Glutamatergic neuron (in vitro differentiated cells): ENCODE measurements around the gene KCNH4. TPM values are rescaled to one million over a fixed set of nuclear protein-coding genes. Genes with fewer than 3 reads are reported as not detected.
A peak's percentile ranks its signal among the peaks of the same experiment; 100 is the strongest.

Experiments
- DNase-seq: peaks from one replicate; pipeline ENCODE4 v3.0.0; 2022
- H3K27ac Mint-ChIP-seq: one replicate; pipeline ENCODE4 v1.8.0; 2020; ENCODE audit warnings: mild to moderate bottlenecking, mixed read lengths, inconsistent platforms; ENCODE audit not compliant: unreplicated experiment
- H3K27me3 Mint-ChIP-seq: one replicate; pipeline ENCODE4 v1.8.0; 2020; ENCODE audit warnings: mild to moderate bottlenecking, moderate library complexity, mixed read lengths, inconsistent platforms; ENCODE audit not compliant: unreplicated experiment
- H3K36me3 Mint-ChIP-seq: one replicate; pipeline ENCODE4 v1.8.0; 2020; ENCODE audit warnings: mild to moderate bottlenecking, mixed read lengths, inconsistent platforms; ENCODE audit not compliant: unreplicated experiment
- H3K4me1 Mint-ChIP-seq: one replicate; pipeline ENCODE4 v1.8.0; 2020; ENCODE audit warnings: mild to moderate bottlenecking, low read depth, mixed read lengths, inconsistent platforms; ENCODE audit not compliant: unreplicated experiment
- H3K4me3 Mint-ChIP-seq: one replicate; pipeline ENCODE4 v1.8.0; 2020; ENCODE audit warnings: mild to moderate bottlenecking, mixed read lengths, inconsistent platforms; ENCODE audit not compliant: unreplicated experiment
- H3K9me3 Mint-ChIP-seq: one replicate; pipeline ENCODE4 v1.8.0; 2020; ENCODE audit warnings: mild to moderate bottlenecking, moderate library complexity, mixed read lengths, inconsistent platforms; ENCODE audit not compliant: unreplicated experiment
- total RNA-seq: library from RNA; stranded (reverse); fragmentation: NEBNext Ultra II Directional; extraction: Animal tissue kit (Norgen Biotek cat#: 25700); gene quantifications from one replicate; pipeline ENCODE4 v1.2.1, GENCODE V29; 2021; ENCODE audit not compliant: unreplicated experiment
- TF ChIP-seq, protein P1 (sequence below): fragments of 200-600 bp; sonication (generic); IDR thresholded peaks from one replicate; pipeline ENCODE4 v1.5.0; 2021; ENCODE audit not compliant: partially characterized antibody, unreplicated experiment

KCNH4 gene
- total RNA-seq, 1 donor from 2014 or later: 0.71 TPM

DNA sequence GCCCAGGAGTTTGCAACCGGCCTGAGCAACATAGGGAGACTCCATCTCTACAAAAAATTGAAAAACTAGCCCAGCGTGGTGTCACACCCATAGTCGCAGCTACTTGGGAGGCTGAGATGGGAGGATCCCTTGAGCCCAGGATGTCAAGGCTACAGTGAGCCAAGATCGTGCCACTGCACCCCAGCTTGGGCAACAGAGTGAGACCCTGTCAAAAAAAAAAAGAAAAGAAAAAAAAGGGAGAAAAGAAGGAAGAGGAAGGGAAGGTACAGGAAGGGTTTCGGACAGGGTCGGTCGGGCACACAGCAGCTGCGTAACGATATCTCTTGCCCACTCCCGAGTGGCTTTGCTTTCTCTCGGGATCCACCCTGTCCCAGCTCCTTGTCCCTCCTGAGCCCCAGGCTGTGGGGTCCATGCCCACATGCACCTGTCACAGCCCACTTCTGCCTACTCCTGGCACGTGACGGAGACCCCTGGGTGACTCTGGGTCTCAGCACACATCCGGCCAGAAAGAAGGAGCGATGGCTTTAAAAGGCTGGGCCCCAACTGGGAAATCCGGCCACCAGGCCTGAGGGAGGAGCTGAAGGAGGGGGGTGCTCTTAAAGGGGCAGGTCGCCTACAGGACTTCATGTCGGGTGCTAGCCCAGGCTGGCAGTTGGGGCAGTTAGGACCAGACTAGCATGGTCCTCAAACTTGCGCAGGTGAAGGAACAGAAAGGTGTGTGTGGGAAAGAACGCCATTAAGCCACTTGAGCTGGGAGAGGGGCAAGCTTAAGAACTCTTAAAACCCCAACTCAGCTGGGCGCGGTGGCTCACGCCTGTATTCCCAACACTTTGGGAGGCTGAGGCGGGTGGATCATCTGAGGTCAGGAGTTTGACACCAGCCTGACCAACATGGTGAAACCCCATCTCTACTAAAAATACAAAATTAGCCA is 13.3 kb upstream of the KCNH4 start, which contains the start of gene GHDC:
Gene GHDC (minus strand): TSS at position 526 of the 931 bp plus-strand sequence. CDS start 913 bp downstream, outside the sequence.
- H3K9me3 Mint-ChIP-seq: peaks cover 5% of the 10 kb centered on the region
- peaks cover 5% of the 10 kb centered on the region for H3K27me3 Mint-ChIP-seq
- no peak within 1 kb of the TSS for H3K27ac Mint-ChIP-seq
- peak within 1 kb of the TSS; percentile 69 for H3K4me3 Mint-ChIP-seq
- no peaks in the 10 kb centered on the region for H3K4me1 Mint-ChIP-seq
- peak; percentile 74 for DNase-seq
- no peaks in the 10 kb centered on the region for H3K36me3 Mint-ChIP-seq
- TF ChIP-seq, protein P1, sequence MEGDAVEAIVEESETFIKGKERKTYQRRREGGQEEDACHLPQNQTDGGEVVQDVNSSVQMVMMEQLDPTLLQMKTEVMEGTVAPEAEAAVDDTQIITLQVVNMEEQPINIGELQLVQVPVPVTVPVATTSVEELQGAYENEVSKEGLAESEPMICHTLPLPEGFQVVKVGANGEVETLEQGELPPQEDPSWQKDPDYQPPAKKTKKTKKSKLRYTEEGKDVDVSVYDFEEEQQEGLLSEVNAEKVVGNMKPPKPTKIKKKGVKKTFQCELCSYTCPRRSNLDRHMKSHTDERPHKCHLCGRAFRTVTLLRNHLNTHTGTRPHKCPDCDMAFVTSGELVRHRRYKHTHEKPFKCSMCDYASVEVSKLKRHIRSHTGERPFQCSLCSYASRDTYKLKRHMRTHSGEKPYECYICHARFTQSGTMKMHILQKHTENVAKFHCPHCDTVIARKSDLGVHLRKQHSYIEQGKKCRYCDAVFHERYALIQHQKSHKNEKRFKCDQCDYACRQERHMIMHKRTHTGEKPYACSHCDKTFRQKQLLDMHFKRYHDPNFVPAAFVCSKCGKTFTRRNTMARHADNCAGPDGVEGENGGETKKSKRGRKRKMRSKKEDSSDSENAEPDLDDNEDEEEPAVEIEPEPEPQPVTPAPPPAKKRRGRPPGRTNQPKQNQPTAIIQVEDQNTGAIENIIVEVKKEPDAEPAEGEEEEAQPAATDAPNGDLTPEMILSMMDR: no peak

DNA sequence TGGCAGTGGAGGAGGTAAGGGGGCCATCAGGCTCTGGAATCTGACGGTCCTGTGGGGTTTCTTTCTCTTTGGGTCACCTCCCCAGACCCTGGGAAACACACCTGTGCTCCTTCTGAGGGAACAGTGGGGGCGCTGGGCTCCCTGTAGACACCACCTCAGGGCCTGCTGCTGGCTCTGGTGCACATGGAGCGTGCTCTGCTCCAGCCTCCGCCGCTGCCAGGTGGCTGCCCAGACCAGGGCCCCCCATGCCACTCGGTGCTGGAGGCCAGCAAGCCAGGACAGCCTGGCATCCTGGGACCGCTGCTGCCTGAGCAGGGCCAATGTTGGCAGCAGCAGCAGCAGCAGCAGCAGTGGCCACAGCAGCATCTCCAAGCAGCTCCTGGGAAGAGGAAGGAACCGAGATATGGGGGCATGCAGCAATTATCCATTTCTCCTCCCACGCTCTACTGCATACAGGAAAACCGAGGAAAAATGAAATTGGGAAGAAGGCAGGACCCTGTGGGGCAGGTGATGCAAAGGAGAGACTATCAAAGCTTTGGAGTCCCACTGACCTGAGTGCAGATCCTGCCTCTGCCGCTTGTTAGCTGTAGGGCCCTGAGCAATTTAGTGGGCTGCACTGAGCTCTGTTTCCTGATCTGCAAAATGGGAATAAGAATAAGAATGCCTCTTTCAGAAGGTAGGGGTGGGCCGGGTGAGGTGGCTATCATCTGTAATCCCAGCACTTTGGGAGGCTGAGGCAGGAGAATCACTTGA is 12.4 kb upstream of the KCNH4 start:
- Mint-ChIP-seq H3K4me3 (peak overlapping the region; percentile 69), H3K27ac (no peak overlapping the region), H3K4me1 (no peaks in the 10 kb centered on the region), H3K27me3 (peaks cover 5% of the 10 kb centered on the region), H3K9me3 (peaks cover 5% of the 10 kb centered on the region), H3K36me3 (no peaks in the 10 kb centered on the region)
- no peak for DNase-seq
- TF ChIP-seq, protein P1: no peak

DNA sequence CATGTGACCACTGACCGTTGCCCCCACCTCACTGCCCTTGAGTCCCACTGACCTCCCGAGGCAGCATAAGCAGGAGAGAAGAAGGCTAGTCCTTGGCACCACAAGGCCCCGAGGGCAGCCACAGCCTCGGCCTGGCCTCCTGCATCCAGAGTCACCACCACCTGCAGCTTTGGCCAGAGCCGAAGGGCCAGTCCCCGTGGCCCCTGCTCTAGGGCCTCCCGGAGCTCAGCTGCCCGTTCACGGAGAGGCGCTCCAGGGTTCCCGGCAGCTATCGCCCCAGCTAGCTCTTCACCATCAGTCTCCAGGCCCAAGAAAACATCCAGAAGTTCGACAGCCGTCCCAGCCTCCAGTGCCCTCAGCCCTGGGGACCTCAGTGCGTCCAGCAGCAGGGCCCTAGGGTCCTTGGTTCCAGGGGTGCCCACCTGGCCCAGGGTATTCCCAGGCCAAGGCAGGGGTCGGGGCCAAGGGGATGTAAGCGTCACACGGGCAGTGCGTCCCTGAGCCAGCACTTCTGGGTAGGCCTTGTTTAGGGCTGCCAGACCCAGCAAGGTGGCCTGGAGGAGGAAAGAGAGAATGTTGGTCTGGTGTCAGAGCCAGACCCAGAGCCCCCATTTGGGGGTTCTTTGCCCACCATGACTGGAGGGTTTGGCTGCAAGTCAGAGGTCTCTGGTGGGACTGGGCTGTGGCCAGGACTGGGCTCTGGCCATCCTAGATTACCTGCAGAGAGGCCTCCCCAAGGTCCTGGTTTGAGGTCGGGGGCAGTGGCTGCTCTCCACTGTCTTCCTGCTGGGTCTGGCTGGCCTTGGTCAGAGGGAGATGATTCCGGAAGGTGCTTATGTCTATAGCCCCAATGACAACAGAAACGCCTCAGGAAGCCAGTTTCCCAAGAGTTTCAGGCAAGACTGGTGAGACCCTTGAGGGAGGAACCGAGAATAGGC is 11.5 kb upstream of the KCNH4 start:
- Mint-ChIP-seq H3K4me1 (no peaks in the 10 kb centered on the region), H3K36me3 (no peaks in the 10 kb centered on the region), H3K4me3 (no peak overlapping the region), H3K27me3 (peaks cover 5% of the 10 kb centered on the region), H3K9me3 (peaks cover 5% of the 10 kb centered on the region), H3K27ac (no peak overlapping the region)
- no peak for DNase-seq
- TF ChIP-seq, protein P1: no peak

DNA sequence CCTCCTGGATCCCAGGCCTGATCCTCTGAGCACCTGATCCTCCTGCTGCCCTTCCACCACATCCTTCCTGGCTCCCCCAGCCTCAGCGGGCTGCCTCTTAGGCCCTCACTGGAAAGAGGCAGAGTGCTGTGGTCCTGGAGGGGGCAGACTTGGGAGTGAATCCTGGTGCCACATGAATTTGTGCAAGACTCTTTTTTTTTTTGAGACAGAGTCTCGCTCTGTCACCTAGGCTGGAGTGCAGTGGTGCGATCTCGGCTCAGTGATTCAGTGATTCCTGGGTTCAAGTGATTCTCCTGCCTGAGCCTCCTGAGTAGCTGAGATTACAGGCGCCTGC is 10.3 kb upstream of the KCNH4 start:
- peaks cover 5% of the 10 kb centered on the region for H3K9me3 Mint-ChIP-seq
- no peaks in the 10 kb centered on the region for H3K36me3 Mint-ChIP-seq
- no peak overlapping the region for H3K27ac Mint-ChIP-seq
- H3K4me3 Mint-ChIP-seq: no peak overlapping the region
- peaks cover under 1% of the 10 kb centered on the region for H3K27me3 Mint-ChIP-seq
- TF ChIP-seq, protein P1: no peak
- H3K4me1 Mint-ChIP-seq: no peaks in the 10 kb centered on the region
- no peak for DNase-seq
